HG03521 (cell line): ENCODE data around the gene FCHSD2.

ENCODE experiments used
- ATAC-seq: cut with Tn5 transposase; IDR thresholded peaks from one replicate; pipeline ENCODE4 v1.9.1; 2021; ENCODE audit warnings: mild to moderate bottlenecking, moderate library complexity; ENCODE audit not compliant: unreplicated experiment

The FCHSD2 gene

GRCh38 chr11:73142128-73142377 lies at the start of gene FCHSD2:
FCHSD2 (minus strand) TSS chr11:73142318; CDS start chr11:73141877, 441 bp downstream.
- peak; percentile 33 for ATAC-seq

GRCh38 chr11:73191151-73191550 lies 49.0 kb upstream of the FCHSD2 start:
- no peak for ATAC-seq

- no peak for ATAC-seq
Observed at GRCh38 chr11:73190557-73190885, 48.4 kb upstream of the FCHSD2 start.

GRCh38 chr11:73189723-73190556 lies 47.8 kb upstream of the FCHSD2 start:
- no peak for ATAC-seq

DNA sequence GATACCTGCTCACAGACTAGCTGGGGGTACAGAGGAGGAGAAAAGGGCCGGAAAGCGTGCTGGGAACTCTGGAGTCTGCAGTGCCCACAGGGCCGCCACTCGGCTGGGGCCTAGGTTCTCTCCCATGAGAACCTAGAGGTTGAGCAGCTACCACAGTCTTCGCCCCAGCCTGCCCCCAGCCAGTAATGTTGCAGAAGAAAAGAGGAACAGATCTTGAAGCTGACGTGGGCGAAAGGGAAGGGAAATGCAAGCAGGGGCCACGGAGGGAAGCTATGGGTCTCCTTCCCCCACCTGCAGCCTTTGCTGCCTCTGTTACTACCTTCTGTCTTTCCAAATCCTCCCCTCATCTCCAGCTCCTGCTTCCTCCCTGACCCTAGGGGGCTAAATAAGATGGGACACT lies 47.2 kb upstream of the FCHSD2 start:
- ATAC-seq = peak; percentile 62

DNA sequence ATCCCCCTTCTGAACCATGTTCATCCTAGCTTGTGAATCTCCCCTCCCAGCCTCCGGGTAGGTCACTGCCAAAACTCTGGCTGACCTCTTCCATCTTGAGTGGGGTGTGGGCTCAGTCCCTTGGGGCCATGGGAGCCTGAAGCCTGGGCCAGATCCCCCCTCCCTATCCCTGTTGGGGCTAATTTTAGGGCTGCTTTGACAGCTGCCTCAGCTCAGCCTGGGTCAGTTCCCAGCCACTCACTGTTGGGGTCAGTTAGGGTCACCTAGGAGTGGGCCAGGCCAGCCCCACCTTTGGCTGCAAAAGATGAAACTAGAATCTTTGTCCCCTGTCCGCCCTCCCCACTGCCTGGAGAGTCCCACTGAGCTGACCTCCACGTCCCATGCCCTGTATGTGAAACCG lies 46.2 kb upstream of the FCHSD2 start:
- no peak for ATAC-seq

DNA sequence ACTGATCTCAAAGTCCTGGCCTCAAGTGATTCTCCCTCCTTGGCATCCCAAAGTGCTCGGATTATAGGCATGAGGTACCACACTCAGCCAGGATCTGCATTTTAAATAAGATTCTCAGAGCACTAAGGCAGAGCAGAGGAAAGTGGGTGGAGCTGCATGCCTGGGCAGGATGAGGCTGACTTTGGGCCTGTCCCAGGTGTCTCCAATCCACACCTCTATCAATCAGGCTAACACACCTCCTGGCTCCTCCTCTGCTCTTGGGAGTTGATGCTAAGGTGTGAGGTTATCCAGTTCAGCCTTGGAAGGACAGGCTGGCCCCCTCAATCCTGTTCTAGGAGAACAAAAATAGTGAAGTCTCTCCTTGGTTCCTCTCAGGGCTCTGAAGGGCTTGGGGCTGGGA lies 45.7 kb upstream of the FCHSD2 start:
- no peak for ATAC-seq

GRCh38 chr11:73186886-73187285 lies 44.8 kb upstream of the FCHSD2 start:
- no peak for ATAC-seq

- no peak for ATAC-seq
Observed at GRCh38 chr11:73186294-73186850, 44.3 kb upstream of the FCHSD2 start.

- no peak for ATAC-seq
Observed at GRCh38 chr11:73185680-73186293, 43.7 kb upstream of the FCHSD2 start.

- no peak for ATAC-seq
Observed at GRCh38 chr11:73184953-73185671, 43.0 kb upstream of the FCHSD2 start.

DNA sequence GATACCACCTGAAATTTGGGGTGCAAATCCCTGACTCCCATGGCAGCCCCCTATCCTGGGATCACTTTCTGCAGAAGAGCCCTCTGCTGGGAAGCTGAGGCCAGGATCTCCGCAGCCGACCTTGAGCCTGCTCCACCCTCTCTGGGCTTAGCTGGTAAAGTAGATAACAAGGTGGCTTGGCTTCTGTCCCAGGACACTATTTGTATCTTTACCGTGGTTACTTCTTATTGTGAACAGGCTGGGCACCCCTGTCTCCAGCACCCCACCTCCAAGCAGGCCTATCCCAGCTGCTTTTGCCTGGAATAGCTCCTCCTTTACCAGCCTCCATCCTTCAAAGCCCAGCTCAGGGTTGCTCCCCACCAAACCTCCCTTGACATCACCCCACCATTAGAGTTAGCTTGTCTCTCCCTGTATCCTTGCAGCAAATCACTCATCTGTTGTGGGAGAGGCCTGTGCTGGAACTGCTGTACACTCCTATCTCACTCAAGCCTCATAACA lies 40.8 kb upstream of the FCHSD2 start:
- ATAC-seq = no peak

- ATAC-seq = no peak
Observed at GRCh38 chr11:73178681-73179080, 36.6 kb upstream of the FCHSD2 start.

GRCh38 chr11:73177778-73178539 lies 35.8 kb upstream of the FCHSD2 start:
- ATAC-seq = no peak

DNA sequence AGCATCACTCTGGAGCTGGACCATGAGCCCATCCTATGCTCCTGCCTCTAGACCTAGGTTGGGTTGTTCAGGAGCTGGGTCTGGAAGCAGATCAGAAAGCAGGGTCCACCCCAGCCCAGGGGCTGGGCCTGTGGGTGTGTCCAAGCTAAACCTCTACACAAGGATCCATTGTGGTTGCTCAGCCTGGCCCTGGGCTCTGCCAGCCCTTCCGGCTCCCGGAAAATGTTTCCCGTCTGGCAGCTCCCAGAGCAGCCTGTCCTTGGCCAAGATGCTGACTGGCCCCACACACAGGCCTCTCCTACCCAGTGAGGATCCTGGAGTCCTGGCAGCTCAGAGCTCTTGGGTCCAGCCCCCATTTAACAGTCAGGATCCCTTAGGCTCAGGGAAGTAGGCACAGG lies 35.3 kb upstream of the FCHSD2 start:
- ATAC-seq = no peak

DNA sequence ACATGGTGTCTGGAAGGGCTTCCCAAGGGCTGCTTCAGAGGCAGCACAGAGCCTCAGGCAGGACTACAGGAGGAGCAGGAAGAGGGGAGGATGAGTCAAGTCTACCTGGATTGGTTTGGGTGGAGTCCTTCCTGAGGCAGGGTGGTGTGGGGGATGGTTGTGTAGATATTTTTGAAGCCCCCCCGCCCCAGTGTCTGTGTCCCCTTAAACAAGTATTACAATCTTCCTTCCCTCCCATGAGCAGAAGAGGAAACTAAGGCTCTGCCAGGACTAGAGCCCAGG lies 34.7 kb upstream of the FCHSD2 start:
- ATAC-seq = no peak

DNA sequence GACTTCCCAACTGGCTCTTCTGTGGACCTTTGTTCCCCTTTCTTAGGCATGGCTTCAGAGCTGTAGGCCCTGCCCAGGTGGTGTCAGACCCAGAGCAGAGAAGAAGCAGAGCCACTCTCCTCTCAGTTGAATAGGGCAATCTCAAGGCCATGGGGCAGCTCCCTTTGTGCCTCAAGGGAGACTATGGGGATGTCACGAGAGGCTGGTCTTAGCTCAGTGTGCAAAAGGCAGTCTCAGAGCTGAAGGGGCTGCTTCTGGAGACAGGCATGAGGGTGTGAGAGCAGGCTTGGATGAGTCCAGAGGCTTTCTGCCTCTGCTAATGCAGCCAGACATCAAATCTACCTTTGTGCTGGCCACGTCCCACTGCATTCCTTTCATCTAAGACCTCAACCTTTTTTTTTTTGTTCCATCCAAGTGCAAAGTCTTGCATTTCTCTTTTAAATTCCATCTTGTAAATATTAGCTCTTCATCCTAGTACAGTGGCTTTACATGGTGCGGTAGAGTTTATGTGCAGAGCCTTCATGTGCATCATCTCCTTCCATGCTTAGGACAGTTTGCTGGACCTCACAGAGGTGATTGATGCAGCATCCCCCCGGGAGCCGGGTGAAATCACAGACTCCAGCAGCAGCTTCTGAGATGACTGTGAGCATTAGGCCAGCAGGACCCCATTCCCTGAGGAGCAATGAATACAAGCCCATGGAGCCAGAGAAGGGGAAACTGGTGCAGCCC lies 34.2 kb upstream of the FCHSD2 start:
- no peak for ATAC-seq

DNA sequence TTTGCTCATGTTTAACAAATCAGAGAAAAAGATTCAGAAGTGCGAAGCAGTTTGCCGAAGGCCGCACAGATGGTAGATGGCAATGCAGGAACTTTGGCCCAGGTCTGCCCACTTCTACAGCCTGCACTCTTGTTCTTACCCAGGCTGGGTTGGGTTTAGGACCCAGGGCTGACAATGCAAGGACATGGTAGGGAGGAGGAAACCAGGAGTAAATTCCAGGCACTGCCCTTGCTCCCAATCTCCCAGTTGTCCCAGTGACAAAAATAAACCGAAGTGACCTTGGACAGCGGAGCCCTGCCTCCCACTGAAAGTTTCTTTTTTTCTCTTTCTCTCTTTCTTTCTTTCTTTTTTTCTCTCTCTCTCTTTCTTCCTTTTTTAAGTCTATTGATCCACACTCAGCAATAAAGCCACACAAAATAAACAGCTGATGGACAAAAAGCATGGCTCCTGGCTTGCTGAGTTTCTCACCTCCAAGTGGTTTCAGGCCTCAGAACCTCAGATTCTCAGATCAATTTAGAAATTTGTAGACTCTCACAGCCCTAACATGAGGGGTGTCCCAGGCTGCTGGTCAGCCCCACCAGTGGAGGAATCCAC lies 33.5 kb upstream of the FCHSD2 start:
- no peak for ATAC-seq

- ATAC-seq = no peak
Observed at GRCh38 chr11:73174495-73174791, 32.3 kb upstream of the FCHSD2 start.

DNA sequence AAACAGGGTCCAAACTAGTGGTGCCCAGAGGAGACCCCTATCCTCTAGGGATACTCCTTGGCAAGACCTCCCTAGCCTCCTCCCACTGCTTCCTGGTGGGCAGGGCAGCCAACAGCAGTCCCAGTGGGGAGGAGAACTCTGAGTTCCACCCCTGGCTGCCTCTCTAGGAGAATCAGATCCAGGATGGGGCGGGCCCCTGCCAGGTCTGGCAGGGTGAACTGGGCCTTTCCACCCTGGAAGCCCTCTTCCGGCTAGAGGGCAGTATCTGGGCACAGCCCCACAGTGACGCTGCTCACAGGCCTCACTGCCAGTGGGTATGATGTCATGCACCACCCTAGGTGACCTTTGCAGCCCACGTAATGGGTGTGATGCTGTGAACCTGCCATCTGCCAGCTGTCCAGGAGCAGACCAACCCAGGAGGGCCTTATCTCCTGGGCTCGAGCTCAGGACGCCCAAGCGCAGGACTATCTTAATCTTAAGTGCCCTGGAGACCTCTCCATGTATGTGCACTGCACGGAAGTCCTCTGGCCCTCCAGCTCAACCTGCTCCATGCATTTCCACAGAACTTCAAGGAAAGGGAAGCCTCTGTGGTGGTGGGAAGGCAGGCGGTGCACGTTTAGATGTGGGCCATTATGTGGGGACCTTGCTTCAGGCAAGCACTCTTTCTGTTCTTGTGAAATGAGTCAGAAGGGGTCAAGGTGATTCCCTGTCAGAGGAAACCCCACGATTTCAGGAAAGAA lies 31.8 kb upstream of the FCHSD2 start:
- no peak for ATAC-seq
